KOPT-K1 (cell line): ENCODE data around the gene SH3D19.
"Not testable (repeated sequence)": the region's sequence is repeated elsewhere in the genome, so short reads cannot be mapped to it uniquely, and the experiment has no call there.

Experiments
- H3K27ac ChIP-seq: fragments of 200-600 bp; sonication (generic); 2 replicates; pipeline ENCODE4 v1.5.1; 2016; ENCODE audit warnings: antibody characterized with exemption, mild to moderate bottlenecking, low read depth, low read length; ENCODE audit not compliant: poor library complexity, severe bottlenecking
- H3K36me3 ChIP-seq: fragments of 200-600 bp; sonication (generic); 2 replicates; pipeline ENCODE4 v1.5.1; 2017; ENCODE audit warnings: antibody characterized with exemption, mild to moderate bottlenecking, low read length, moderate library complexity; ENCODE audit not compliant: insufficient read depth
- H3K9me3 ChIP-seq: fragments of 200-600 bp; sonication (generic); 2 replicates; pipeline ENCODE4 v1.5.1; 2017; ENCODE audit warnings: antibody characterized with exemption, low read length, mild to moderate bottlenecking; ENCODE audit not compliant: insufficient read depth, poor library complexity, severe bottlenecking

The SH3D19 gene

GRCh38 chr4:151331276-151332042 is 6.1 kb upstream of the SH3D19 start:
- Histone ChIP-seq H3K27ac (no peak overlapping the region), H3K9me3 (no peaks in the 10 kb centered on the region), H3K36me3 (no peaks in the 10 kb centered on the region)

DNA sequence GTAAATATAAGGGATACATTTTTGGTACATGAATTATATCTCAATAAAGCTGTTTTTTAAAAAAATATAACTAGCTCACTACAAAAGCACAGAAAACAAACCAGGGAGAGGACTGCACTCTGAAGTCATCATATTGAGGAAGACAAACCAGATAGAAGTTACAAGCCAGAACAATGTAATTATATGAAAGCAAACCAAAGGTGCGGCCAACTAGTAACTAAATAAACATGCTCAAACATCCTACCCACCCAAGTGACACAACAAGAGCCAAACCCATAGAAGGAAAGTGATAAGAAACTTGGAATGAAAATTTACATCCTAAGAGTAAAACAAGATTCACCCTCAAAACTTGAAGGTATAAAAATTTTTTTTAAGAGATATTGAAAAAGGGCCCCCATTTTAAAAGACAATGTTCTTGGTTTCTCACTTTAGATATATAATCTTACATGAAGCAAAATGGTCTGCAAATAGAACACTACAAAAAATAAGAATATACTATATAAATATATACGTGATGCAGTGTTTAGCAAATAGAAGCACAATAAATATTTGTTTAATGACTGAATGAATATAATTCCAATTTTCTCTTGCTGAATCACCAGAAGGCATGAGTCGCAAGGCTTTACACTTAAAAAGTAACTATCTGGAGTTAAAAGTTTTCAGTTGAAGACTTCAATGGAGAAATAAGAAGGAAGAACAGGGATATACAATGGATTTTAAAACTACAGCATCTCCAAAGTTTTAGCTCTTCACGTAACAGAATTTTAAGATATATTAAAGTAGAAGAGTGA is 4.0 kb upstream of the SH3D19 start:
- H3K27ac ChIP-seq = no peak overlapping the region
- no peaks in the 10 kb centered on the region for H3K36me3 ChIP-seq

GRCh38 chr4:151325949-151326246 is 493 bp upstream of the SH3D19 start:
- Histone ChIP-seq H3K9me3 (no peaks in the 10 kb centered on the region), H3K36me3 (no peaks in the 10 kb centered on the region), H3K27ac (no peak overlapping the region)

More for the DNA sequence above, 4.0 kb upstream of the SH3D19 start:
- H3K9me3 ChIP-seq = no peaks in the 10 kb centered on the region

- no peak overlapping the region for H3K27ac ChIP-seq
- no peaks in the 10 kb centered on the region for H3K36me3 ChIP-seq
- no peaks in the 10 kb centered on the region for H3K9me3 ChIP-seq
These were observed 674 bp downstream of the SH3D19 start for GRCh38 chr4:151324752-151325110.

GRCh38 chr4:151324124-151324751 is 1.2 kb downstream of the SH3D19 start:
- H3K36me3 ChIP-seq = no peaks in the 10 kb centered on the region
- H3K9me3 ChIP-seq = no peaks in the 10 kb centered on the region
- no peak overlapping the region for H3K27ac ChIP-seq

DNA sequence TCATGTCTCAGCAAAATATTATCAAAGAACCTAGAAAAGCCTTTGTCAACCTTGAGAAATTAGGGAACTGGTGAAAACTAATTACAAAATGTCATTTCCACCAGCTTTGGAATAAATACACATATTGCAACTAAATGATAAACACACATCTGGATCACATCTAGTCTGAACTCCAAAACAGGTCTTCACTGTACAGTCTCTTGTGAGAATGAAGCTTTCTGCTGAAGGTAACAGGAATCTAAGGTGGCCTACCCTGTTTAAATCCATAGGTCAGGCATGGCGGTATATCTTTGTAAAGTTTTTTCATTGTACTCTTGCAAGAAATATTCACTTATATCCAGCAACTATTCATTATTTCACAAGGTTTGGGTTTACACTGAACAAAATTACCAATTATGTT is 1.7 kb downstream of the SH3D19 start:
- Histone ChIP-seq H3K9me3 (no peaks in the 10 kb centered on the region), H3K27ac (no peak overlapping the region), H3K36me3 (no peaks in the 10 kb centered on the region)

GRCh38 chr4:151322570-151322969 is 2.8 kb downstream of the SH3D19 start:
- no peak overlapping the region for H3K27ac ChIP-seq
- no peaks in the 10 kb centered on the region for H3K36me3 ChIP-seq
- no peaks in the 10 kb centered on the region for H3K9me3 ChIP-seq

GRCh38 chr4:151322161-151322560 is 3.2 kb downstream of the SH3D19 start:
- H3K36me3 ChIP-seq, H3K9me3 ChIP-seq, H3K27ac ChIP-seq: not testable (repeated sequence)

GRCh38 chr4:151321586-151321985 is 3.8 kb downstream of the SH3D19 start:
- no peak overlapping the region for H3K27ac ChIP-seq
- no peaks in the 10 kb centered on the region for H3K9me3 ChIP-seq
- H3K36me3 ChIP-seq = no peaks in the 10 kb centered on the region

DNA sequence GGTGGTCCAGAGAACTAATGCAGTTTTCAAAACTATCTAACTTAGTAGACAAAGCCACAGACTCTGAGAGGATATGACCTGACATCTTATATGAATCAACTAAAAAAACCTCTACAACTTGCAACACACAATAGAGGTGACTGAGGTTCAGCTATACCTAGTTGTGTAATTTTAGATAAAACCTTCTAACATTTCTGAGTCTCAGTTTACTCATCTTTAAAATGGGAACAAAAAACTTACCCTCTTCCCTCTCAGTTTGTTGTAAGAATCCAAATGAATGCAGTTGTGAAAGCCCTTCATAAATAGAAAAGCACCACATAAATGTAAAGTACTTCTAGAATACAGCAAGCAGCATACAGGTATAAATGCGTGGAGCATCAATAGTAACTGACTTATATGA is 5.9 kb downstream of the SH3D19 start:
- no peak overlapping the region for H3K27ac ChIP-seq
- no peaks in the 10 kb centered on the region for H3K9me3 ChIP-seq
- no peaks in the 10 kb centered on the region for H3K36me3 ChIP-seq

DNA sequence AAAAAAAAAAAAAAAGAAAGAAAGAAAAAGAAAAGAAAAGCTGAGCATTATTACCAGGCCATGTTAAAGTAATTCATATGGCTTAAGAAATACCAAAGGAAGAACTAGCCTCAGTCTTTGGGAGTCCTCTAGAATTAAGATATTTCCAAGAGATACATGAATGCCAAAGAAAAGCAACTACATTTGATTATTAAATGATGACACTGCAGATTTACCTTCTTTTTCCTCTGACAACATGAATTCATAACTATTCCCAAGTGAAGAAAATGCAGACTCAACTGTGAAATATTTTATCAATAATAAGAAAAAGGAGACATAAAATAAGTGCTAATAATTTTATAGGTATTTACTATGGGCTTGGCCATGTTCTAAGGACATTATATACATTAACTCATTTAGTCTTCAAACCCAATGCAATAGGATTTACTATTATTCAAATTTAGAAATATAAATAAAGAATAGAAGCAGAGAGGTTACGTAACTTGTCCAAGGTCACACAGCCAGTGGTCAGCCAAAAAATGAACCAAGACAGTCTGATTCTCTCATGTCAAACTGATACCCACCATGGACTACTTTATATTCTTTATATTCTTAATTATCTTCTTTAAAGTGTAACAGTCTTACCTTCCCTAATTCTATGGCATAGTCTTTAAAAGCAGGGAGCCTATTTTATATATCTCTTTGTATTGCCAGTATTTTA is 6.9 kb downstream of the SH3D19 start:
- Histone ChIP-seq H3K36me3 (no peaks in the 10 kb centered on the region), H3K27ac (no peak overlapping the region)

GRCh38 chr4:151316645-151317044 is 8.8 kb downstream of the SH3D19 start:
- Histone ChIP-seq H3K27ac (no peak overlapping the region), H3K9me3 (no peaks in the 10 kb centered on the region), H3K36me3 (no peaks in the 10 kb centered on the region)

More for the DNA sequence above, 6.9 kb downstream of the SH3D19 start:
- H3K9me3 ChIP-seq = no peaks in the 10 kb centered on the region

- Histone ChIP-seq H3K27ac (no peak overlapping the region), H3K36me3 (no peaks in the 10 kb centered on the region), H3K9me3 (no peaks in the 10 kb centered on the region)
These were observed 10.1 kb downstream of the SH3D19 start for GRCh38 chr4:151315212-151315886.

DNA sequence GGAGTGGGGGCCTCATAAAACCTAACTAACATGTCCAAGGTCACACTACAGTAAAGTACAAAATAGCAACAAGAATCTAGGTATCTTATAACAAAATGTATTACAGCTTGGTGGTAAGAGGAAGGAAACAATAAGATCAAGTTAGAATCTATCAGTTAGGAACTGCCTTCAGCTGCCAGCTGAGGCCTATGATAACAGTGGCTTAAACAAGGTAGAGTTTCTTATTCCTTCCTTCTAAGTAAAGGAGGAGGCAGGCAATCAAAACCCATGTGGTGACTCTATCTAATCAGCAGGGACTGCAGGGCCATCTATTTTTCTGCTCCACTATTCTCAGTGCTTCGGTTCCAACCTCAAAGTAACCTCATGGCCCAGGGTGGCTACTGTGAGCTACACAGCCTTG is 10.9 kb downstream of the SH3D19 start:
- Histone ChIP-seq H3K36me3 (no peaks in the 10 kb centered on the region), H3K9me3 (no peaks in the 10 kb centered on the region), H3K27ac (no peak overlapping the region)

GRCh38 chr4:151314010-151314355 is 11.4 kb downstream of the SH3D19 start:
- Histone ChIP-seq H3K36me3 (no peaks in the 10 kb centered on the region), H3K9me3 (no peaks in the 10 kb centered on the region), H3K27ac (no peak overlapping the region)
